Measurements from ENCODE around the gene SLC15A3.
A peak's percentile ranks its signal among the peaks of the same experiment; 100 is the strongest.

SLC15A3 gene

GRCh38 chr11:60895687-60896086, 56.3 kb downstream of the SLC15A3 start:
- FAIRE-seq (no peak), DNase-seq (ENCODE audit: low spot score) (no peak)

GRCh38 chr11:60891103-60891741, 60.8 kb downstream of the SLC15A3 start:
- no peak for DNase-seq (ENCODE audit: low spot score)
- FAIRE-seq = no peak

GRCh38 chr11:60890696-60891095, 61.3 kb downstream of the SLC15A3 start:
- DNase-seq (ENCODE audit: low spot score) = no peak
- no peak for FAIRE-seq

GRCh38 chr11:60889869-60890311, 62.1 kb downstream of the SLC15A3 start:
- FAIRE-seq (no peak), DNase-seq (ENCODE audit: low spot score) (no peak)

- FAIRE-seq (no peak), DNase-seq (ENCODE audit: low spot score) (peak; percentile 34)
Measured at GRCh38 chr11:60887556-60887955, 64.4 kb downstream of the SLC15A3 start.

Data from RCC 7860 (cell line).